ENCODE data around the gene DEPDC5. TPM values are rescaled to one million over a fixed set of nuclear protein-coding genes. Genes with fewer than 3 reads are reported as not detected.
"Not testable (repeated sequence)": the region's sequence is repeated elsewhere in the genome, so short reads cannot be mapped to it uniquely, and the experiment has no call there.

DEPDC5 gene
- total RNA-seq, 1 donor from 2014 or later, result 39.5 TPM

DNA sequence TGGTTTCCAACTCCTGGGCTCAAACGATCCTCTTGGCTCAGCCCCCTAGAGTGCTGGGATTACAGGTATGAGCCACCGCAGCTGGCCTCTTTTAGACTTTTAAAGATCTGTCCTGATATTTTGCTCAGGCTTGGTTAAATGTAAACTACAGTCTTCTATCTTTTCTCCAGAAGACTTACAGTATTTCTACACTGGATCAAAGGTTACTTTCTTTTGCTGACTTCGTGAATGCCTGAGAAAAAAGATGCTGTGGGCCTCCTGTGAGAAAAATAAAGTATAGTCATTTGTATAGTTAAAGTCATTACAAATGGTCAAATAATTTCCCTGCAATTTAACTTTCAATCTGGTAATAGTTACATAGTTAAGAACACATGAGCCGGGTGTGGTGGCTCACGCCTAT lies 19.6 kb downstream of the DEPDC5 start:
- H3K4me1 Mint-ChIP-seq, result no peaks in the 10 kb centered on the region
- TF ChIP-seq, protein P1, sequence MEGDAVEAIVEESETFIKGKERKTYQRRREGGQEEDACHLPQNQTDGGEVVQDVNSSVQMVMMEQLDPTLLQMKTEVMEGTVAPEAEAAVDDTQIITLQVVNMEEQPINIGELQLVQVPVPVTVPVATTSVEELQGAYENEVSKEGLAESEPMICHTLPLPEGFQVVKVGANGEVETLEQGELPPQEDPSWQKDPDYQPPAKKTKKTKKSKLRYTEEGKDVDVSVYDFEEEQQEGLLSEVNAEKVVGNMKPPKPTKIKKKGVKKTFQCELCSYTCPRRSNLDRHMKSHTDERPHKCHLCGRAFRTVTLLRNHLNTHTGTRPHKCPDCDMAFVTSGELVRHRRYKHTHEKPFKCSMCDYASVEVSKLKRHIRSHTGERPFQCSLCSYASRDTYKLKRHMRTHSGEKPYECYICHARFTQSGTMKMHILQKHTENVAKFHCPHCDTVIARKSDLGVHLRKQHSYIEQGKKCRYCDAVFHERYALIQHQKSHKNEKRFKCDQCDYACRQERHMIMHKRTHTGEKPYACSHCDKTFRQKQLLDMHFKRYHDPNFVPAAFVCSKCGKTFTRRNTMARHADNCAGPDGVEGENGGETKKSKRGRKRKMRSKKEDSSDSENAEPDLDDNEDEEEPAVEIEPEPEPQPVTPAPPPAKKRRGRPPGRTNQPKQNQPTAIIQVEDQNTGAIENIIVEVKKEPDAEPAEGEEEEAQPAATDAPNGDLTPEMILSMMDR (conservative IDR thresholded peaks at IDR 0.05), result no peak
- H3K4me3 Mint-ChIP-seq, result no peak overlapping the region
- peaks cover 5% of the 10 kb centered on the region for H3K36me3 Mint-ChIP-seq (ENCODE audit: low read depth)
- H3K27me3 Mint-ChIP-seq (ENCODE audit: low read depth), result no peaks in the 10 kb centered on the region
- H3K27ac Mint-ChIP-seq (ENCODE audit: unreplicated experiment), result no peak overlapping the region
- no peaks in the 10 kb centered on the region for H3K9me3 Mint-ChIP-seq
- DNase-seq (ENCODE audit: low read depth, low spot score), result no peak

DNA sequence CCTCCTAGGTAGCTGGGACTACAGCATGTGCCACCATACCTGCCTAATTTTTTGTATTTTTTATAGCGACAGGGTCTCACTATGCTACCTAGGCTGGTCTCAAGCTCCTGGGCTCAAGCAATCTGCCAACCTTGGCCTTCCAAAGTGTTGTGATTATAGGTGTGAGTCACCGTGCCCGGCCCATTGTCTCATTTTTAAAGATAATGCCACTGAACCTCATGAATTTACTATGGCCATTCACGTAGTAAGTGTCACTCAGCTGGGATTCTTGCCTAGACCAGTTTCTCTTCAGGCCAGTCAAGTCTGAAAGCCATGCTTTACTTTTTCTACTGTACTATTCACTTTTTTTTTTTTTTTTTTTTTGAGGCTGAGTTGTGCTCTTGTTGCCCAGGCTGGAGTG lies 22.4 kb downstream of the DEPDC5 start:
- H3K4me1 Mint-ChIP-seq, result no peaks in the 10 kb centered on the region
- TF ChIP-seq, protein P1 (conservative IDR thresholded peaks at IDR 0.05), result no peak
- H3K27me3 Mint-ChIP-seq (ENCODE audit: low read depth), result no peaks in the 10 kb centered on the region
- H3K36me3 Mint-ChIP-seq (ENCODE audit: low read depth), result peaks cover 11% of the 10 kb centered on the region
- H3K9me3 Mint-ChIP-seq, result no peaks in the 10 kb centered on the region
- no peak overlapping the region for H3K27ac Mint-ChIP-seq (ENCODE audit: unreplicated experiment)
- no peak overlapping the region for H3K4me3 Mint-ChIP-seq
- DNase-seq (ENCODE audit: low read depth, low spot score), result no peak

DNA sequence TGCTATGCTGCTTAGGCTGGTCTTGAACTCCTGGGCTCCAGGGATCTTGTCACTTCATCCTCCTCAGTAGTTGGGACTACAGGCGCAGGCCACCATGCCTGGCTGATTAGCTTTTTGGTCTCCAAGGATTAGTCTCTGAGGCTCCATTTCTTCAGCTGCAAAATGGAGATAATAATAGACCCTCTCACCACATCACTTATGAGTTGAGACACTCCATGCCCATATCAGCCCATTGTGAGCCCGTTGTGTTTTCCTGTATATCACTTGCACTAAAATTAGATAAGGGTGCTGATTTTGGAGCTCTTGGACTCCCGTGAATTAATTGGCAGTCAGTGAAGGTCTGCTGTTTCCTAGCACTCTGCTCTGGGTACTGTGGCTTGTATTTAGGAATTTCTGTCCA lies 36.0 kb downstream of the DEPDC5 start:
- H3K27ac Mint-ChIP-seq (ENCODE audit: unreplicated experiment), result no peak overlapping the region
- H3K9me3 Mint-ChIP-seq, result no peaks in the 10 kb centered on the region

DNA sequence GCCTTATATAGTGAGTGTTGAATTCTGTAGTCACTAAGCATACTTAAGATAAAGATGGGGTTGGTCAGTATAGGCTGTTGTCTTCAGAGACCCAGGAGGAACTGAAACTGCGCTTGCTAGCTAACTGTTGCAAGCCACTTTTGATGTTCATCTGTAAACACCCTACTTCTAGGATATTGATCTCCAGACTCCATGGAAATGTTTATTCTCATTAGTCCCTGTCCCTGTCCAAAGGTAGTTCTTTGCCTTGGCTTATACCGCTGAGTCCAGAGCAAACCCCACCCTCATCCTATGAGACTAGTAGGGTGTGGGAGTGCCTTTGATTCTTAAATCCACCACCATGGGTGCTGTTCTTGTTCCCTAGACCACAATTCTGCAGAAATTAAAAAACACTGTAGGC lies 36.4 kb downstream of the DEPDC5 start:
- no peaks in the 10 kb centered on the region for H3K27me3 Mint-ChIP-seq (ENCODE audit: low read depth)
- TF ChIP-seq, protein P1 (conservative IDR thresholded peaks at IDR 0.05), result no peak
- no peak for DNase-seq (ENCODE audit: low read depth, low spot score)
- no peaks in the 10 kb centered on the region for H3K9me3 Mint-ChIP-seq
- no peak overlapping the region for H3K27ac Mint-ChIP-seq (ENCODE audit: unreplicated experiment)
- H3K4me3 Mint-ChIP-seq, result no peak overlapping the region
- H3K36me3 Mint-ChIP-seq (ENCODE audit: low read depth), result peaks cover 2% of the 10 kb centered on the region
- no peaks in the 10 kb centered on the region for H3K4me1 Mint-ChIP-seq

More for the DNA sequence above, 36.0 kb downstream of the DEPDC5 start:
- H3K27me3 Mint-ChIP-seq (ENCODE audit: low read depth), result no peaks in the 10 kb centered on the region
- DNase-seq (ENCODE audit: low read depth, low spot score), result no peak
- no peak overlapping the region for H3K4me3 Mint-ChIP-seq
- H3K4me1 Mint-ChIP-seq, result no peaks in the 10 kb centered on the region
- TF ChIP-seq, protein P1 (conservative IDR thresholded peaks at IDR 0.05), result no peak
- peaks cover 2% of the 10 kb centered on the region for H3K36me3 Mint-ChIP-seq (ENCODE audit: low read depth)

DNA sequence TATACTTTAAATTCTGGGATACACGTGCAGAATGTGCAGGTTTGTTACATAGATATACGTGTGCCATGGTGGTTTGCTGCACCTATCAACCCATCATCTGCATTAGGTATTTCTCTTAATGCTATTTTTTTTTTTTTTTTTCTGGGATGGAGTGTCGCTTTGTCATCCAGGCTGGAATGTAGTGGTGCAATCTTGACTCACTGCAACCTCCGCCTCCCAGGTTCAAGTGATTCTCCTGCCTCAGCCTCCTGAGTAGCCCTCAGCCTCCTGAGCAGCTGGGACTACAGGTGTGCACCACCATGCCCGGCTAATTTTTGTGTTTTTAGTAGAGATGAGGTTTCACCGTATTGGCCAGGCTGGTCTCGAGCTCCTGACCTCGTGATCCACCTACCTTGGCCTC lies 45.5 kb downstream of the DEPDC5 start:
- not testable (repeated sequence) for DNase-seq (ENCODE audit: low read depth, low spot score); H3K9me3 Mint-ChIP-seq; H3K4me1 Mint-ChIP-seq; H3K27me3 Mint-ChIP-seq (ENCODE audit: low read depth); H3K27ac Mint-ChIP-seq (ENCODE audit: unreplicated experiment); H3K4me3 Mint-ChIP-seq
- peaks cover 19% of the 10 kb centered on the region for H3K36me3 Mint-ChIP-seq (ENCODE audit: low read depth)

DNA sequence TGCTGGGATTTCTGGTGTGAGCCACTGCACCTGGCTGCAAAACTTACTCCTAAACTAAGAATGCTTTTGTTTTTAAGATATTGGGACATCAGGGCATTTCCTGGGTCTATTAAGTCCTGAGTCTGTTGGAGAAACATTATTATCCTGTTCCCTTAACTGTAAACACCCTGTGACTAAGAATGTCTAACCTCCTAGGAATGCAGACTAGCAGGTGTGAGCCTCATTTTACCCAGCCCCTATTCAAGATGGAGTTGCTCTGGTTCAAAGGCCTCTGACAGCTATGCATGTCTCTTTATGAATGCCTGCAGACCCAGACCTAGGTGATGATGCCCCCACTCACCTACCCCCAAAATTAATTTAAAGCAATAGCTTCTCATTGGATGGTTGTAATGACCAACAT lies 46.2 kb downstream of the DEPDC5 start:
- H3K9me3 Mint-ChIP-seq, result no peaks in the 10 kb centered on the region
- no peak overlapping the region for H3K27ac Mint-ChIP-seq (ENCODE audit: unreplicated experiment)
- peaks cover 19% of the 10 kb centered on the region for H3K36me3 Mint-ChIP-seq (ENCODE audit: low read depth)
- H3K27me3 Mint-ChIP-seq (ENCODE audit: low read depth), result no peaks in the 10 kb centered on the region
- TF ChIP-seq, protein P1 (conservative IDR thresholded peaks at IDR 0.05), result no peak
- DNase-seq (ENCODE audit: low read depth, low spot score), result no peak
- H3K4me1 Mint-ChIP-seq, result no peaks in the 10 kb centered on the region
- H3K4me3 Mint-ChIP-seq, result no peak overlapping the region

DNA sequence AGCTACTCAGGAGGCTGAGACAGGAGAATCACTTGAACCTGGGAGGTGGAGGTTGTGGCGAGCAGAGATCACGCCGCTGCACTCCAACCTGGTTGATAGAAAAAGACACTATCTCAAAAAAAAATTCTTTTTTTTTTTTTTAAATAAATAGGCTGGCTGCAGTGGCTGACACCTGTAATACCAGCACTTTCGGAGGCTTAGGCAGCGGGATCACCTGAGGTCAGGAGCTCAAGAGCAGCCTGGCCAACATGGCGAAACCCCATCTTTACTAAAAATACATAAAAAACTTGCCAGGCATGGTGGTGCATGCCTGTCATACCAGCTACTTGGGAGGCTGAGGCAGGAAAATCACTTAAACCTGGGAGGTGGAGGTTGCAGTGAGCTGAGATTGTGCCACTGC lies 47.0 kb downstream of the DEPDC5 start:
- H3K9me3 Mint-ChIP-seq; H3K4me1 Mint-ChIP-seq; H3K27ac Mint-ChIP-seq (ENCODE audit: unreplicated experiment); H3K27me3 Mint-ChIP-seq (ENCODE audit: low read depth); DNase-seq (ENCODE audit: low read depth, low spot score); H3K4me3 Mint-ChIP-seq: not testable (repeated sequence)
- peaks cover 19% of the 10 kb centered on the region for H3K36me3 Mint-ChIP-seq (ENCODE audit: low read depth)

Data from neural crest cell (in vitro differentiated cells).